ENCODE data around the gene APAF1.

DNA sequence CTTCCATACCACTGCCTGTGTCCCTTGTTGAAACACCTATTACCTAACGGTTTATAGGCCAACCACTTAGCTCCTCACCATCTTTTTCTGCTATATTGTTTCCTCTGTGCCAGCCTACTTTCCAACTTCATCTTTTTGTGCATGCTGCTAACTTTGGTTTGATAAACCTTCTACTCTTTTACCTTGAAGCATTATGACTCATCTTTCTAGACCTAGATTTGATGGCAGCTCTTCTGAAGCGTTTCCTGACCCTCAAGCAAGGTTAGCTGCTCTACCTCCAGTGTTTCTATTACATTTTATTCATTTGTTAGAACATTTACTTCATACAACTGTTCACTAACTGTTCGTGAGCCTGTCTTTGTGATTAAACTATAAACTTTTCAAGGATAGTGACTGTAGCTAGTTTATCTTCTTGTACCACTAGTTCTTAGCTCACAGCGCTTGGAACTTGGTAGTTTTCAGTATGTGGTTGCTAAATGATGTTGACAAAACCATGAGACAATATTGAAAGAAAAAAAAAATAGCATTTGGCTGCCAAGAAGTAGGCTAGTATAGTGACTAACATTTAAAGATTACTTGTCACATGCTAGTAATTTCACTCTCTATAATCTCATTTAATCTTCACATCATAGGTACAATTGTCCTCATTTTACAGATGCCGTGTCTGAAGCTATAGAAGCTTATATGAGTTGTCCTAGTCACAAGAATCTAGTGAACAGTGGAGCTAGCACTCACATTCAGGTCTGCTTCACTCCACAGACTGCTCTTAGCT, 79.5 kb downstream of the APAF1 start:
- TF ChIP-seq, protein P1, sequence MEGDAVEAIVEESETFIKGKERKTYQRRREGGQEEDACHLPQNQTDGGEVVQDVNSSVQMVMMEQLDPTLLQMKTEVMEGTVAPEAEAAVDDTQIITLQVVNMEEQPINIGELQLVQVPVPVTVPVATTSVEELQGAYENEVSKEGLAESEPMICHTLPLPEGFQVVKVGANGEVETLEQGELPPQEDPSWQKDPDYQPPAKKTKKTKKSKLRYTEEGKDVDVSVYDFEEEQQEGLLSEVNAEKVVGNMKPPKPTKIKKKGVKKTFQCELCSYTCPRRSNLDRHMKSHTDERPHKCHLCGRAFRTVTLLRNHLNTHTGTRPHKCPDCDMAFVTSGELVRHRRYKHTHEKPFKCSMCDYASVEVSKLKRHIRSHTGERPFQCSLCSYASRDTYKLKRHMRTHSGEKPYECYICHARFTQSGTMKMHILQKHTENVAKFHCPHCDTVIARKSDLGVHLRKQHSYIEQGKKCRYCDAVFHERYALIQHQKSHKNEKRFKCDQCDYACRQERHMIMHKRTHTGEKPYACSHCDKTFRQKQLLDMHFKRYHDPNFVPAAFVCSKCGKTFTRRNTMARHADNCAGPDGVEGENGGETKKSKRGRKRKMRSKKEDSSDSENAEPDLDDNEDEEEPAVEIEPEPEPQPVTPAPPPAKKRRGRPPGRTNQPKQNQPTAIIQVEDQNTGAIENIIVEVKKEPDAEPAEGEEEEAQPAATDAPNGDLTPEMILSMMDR (IDR thresholded peaks at IDR 0.05), result no peak
- no peak for TF ChIP-seq POLR2A (IDR thresholded peaks at IDR 0.05)
- TF ChIP-seq EP300 (IDR thresholded peaks at IDR 0.05), result no peak
- no peak for TF ChIP-seq POLR2AphosphoS5 (IDR thresholded peaks at IDR 0.05)
